ENCODE results near the gene EFHD2. TPM values are rescaled to one million over a fixed set of nuclear protein-coding genes. Genes with fewer than 3 reads are reported as not detected.
"Not testable (repeated sequence)": the region's sequence is repeated elsewhere in the genome, so short reads cannot be mapped to it uniquely, and the experiment has no call there.

The EFHD2 gene
- total and polyA plus RNA-seq, 2 donors (not counting 1 experiment from before 2014, with no cell fraction given) = 14.9 to 23.5 TPM

DNA sequence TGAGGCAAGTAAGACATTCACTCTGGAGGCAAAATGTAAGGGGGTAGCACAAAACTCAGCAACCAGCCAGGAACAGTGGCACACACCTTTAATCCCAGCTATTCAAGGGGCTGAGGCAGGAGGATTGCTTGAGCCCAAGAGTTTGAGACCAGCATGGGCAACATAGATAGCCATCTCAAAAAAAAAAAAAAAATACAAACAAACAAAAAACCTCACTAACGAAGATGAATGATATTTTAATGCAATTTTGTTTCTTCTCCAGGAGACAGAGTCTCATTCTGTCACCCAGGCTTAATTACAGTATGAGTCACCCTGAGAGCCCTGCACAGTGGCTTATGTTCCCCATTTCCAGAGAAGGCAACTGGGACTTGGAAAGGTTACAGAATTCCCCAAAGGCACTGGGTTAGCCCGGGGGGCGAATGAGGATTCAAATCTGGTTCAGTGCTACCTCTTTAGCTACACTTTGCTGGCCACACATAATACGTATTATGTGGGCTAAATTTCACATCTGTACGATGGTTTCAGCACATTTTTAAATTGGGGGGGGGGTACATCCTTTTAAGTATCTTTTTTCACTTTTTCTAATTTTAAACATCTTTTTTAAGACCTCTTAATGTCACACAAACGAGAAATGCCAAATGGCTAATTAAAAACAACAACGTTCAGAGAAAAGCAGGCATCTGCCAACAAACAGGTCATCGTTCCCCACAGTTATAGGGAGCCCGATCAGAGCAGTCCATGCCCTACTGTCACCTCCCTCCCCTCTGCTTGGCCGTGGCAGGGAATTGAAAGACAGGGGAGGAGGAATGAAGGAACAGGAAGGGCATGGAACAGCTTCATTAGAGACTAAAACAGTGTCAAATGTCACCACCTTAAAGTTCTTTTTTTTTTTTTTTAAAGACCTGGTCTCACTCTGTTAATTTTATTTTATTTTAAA lies 50.4 kb downstream of the EFHD2 start:
- DNase-seq (ENCODE audit: low read depth in 2 of 2) = peak in 1 of 2 donors; percentile 32
- H2AFZ ChIP-seq (ENCODE audit: low read length) = no peak overlapping the region
- no peak overlapping the region for H3K4me3 ChIP-seq (replicated peaks in 1 of 4; ENCODE audit: control extremely low read depth in 1 of 4, insufficient read depth in 1 of 4, low read depth in 3 of 4, low read length in 4 of 4)
- peaks cover 8% of the 10 kb centered on the region for H3K4me1 ChIP-seq (ENCODE audit: control insufficient read depth, extremely low read depth, insufficient read depth, low read length)
- no peaks in the 10 kb centered on the region for H4K20me1 ChIP-seq (ENCODE audit: control insufficient read depth, extremely low read depth, insufficient read depth, low read length)
- no peaks in the 10 kb centered on the region for H3K9me3 ChIP-seq (ENCODE audit: control insufficient read depth, insufficient read depth, low read depth, low read length)
- no peak overlapping the region for H3K4me2 ChIP-seq (ENCODE audit: extremely low read depth, insufficient read depth, low read length)
- no peaks in the 10 kb centered on the region for H3K79me2 ChIP-seq (ENCODE audit: control insufficient read depth, insufficient read depth, low read length)
- no peak overlapping the region for H3K27ac ChIP-seq (ENCODE audit: insufficient read depth, low read length)
- H3K9ac ChIP-seq (ENCODE audit: insufficient read depth, low read length) = no peak overlapping the region
- no peaks in the 10 kb centered on the region for H3K36me3 ChIP-seq (ENCODE audit: control insufficient read depth, insufficient read depth, low read length)
- H3K27me3 ChIP-seq (ENCODE audit: control insufficient read depth, insufficient read depth, low read length) = no peaks in the 10 kb centered on the region
- TF ChIP-seq EZH2 (IDR thresholded peaks at IDR 0.05; ENCODE audit: low read length, missing control alignments) = no peak

DNA sequence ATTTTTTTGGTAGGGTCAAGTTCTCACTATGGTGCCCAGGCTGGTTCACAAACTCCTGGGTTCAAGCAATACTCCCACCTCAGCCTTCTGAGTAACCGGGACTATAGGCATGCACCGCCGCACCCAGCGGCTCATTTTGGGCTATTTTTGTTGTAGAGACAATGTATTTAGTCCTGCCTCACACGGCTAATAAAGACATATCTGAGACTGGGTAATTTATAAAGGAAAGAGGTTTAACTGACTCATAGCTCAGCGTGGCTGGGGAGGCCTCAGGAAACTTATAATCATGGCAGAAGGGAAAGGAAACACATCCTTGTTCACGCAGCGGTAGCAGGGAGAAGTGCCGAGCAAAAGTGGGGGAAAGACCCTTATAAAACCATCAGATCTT lies 51.0 kb downstream of the EFHD2 start:
- Histone ChIP-seq H3K4me2 (ENCODE audit: extremely low read depth, insufficient read depth, low read length) (no peak overlapping the region), H3K9ac (ENCODE audit: insufficient read depth, low read length) (no peak overlapping the region), H3K79me2 (ENCODE audit: control insufficient read depth, insufficient read depth, low read length) (no peaks in the 10 kb centered on the region), H3K4me3 (replicated peaks in 1 of 4; ENCODE audit: control extremely low read depth in 1 of 4, insufficient read depth in 1 of 4, low read depth in 3 of 4, low read length in 4 of 4) (no peak overlapping the region), H3K9me3 (ENCODE audit: control insufficient read depth, insufficient read depth, low read depth, low read length) (no peaks in the 10 kb centered on the region), H3K36me3 (ENCODE audit: control insufficient read depth, insufficient read depth, low read length) (no peaks in the 10 kb centered on the region), H3K27me3 (ENCODE audit: control insufficient read depth, insufficient read depth, low read length) (no peaks in the 10 kb centered on the region), H3K27ac (ENCODE audit: insufficient read depth, low read length) (no peak overlapping the region), H4K20me1 (ENCODE audit: control insufficient read depth, extremely low read depth, insufficient read depth, low read length) (no peaks in the 10 kb centered on the region), H2AFZ (ENCODE audit: low read length) (no peak overlapping the region), H3K4me1 (ENCODE audit: control insufficient read depth, extremely low read depth, insufficient read depth, low read length) (peaks cover 8% of the 10 kb centered on the region)
- peak in 1 of 2 donors; percentile 26 for DNase-seq (ENCODE audit: low read depth in 2 of 2)
- no peak for TF ChIP-seq EZH2 (IDR thresholded peaks at IDR 0.05; ENCODE audit: low read length, missing control alignments)
- TF ChIP-seq, protein P1, sequence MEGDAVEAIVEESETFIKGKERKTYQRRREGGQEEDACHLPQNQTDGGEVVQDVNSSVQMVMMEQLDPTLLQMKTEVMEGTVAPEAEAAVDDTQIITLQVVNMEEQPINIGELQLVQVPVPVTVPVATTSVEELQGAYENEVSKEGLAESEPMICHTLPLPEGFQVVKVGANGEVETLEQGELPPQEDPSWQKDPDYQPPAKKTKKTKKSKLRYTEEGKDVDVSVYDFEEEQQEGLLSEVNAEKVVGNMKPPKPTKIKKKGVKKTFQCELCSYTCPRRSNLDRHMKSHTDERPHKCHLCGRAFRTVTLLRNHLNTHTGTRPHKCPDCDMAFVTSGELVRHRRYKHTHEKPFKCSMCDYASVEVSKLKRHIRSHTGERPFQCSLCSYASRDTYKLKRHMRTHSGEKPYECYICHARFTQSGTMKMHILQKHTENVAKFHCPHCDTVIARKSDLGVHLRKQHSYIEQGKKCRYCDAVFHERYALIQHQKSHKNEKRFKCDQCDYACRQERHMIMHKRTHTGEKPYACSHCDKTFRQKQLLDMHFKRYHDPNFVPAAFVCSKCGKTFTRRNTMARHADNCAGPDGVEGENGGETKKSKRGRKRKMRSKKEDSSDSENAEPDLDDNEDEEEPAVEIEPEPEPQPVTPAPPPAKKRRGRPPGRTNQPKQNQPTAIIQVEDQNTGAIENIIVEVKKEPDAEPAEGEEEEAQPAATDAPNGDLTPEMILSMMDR (conservative IDR thresholded peaks at IDR 0.05 in 1 of 2, IDR thresholded peaks at IDR 0.05 in 1 of 2; ENCODE audit: low read depth in 1 of 2, low read length in 2 of 2) = no peak

DNA sequence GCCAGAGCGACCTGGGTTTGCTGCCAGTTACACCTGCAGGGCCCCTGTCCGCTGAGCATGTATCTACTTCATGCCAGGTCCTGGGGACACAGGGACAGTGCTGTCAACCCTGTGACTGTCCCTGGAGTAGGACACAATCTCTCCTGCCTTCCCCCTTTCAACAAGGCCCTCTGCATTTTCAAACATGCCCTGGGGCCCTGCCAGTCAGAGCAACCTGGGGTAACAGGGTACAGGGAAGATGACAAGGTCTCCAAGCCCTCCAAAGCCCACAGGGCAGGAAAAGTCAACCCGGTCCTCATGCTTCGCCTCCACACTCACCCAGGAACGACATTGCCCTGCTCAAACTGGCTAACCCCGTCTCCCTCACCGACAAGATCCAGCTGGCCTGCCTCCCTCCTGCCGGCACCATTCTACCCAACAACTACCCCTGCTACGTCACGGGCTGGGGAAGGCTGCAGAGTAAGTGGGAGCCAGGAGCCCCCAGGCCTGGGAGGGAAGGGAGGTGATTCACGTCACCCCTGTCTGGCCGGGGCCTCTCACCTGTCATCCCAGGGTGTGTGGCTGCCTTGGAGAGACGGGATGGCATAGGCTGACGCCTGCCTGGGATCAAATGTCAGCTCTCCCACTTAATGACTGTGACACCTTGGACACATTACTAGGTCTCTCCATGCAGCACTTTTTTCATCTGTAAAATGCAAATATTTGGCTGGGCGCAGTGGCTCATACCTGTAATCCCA lies 53.5 kb downstream of the EFHD2 start:
- H3K4me1 ChIP-seq (ENCODE audit: control insufficient read depth, extremely low read depth, insufficient read depth, low read length); H3K27ac ChIP-seq (ENCODE audit: insufficient read depth, low read length); H3K4me3 ChIP-seq (replicated peaks in 1 of 4; ENCODE audit: control extremely low read depth in 1 of 4, insufficient read depth in 1 of 4, low read depth in 3 of 4, low read length in 4 of 4); H3K9ac ChIP-seq (ENCODE audit: insufficient read depth, low read length); DNase-seq (ENCODE audit: low read depth in 2 of 2); H4K20me1 ChIP-seq (ENCODE audit: control insufficient read depth, extremely low read depth, insufficient read depth, low read length); H3K4me2 ChIP-seq (ENCODE audit: extremely low read depth, insufficient read depth, low read length); H3K36me3 ChIP-seq (ENCODE audit: control insufficient read depth, insufficient read depth, low read length); H3K79me2 ChIP-seq (ENCODE audit: control insufficient read depth, insufficient read depth, low read length); H3K9me3 ChIP-seq (ENCODE audit: control insufficient read depth, insufficient read depth, low read depth, low read length); H2AFZ ChIP-seq (ENCODE audit: low read length); H3K27me3 ChIP-seq (ENCODE audit: control insufficient read depth, insufficient read depth, low read length): not testable (repeated sequence)

DNA sequence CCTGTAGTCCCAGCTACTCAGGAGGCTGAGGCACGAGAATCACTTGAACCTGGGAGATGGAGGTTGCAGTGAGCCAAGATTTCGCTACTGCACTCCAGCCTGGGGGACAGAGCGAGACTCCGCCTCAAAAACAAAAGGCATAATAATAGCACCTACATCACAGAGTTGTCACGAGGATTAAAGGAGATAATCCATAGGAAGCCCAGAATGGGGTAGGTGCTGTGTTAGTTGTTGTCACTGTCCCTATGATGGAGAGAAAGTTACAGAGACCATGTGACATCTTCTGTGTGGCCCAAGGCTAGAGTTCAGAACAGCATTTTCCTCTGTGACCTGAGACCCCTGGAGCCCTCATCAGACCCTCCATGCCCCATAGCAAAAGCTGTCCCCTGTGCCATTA lies 54.2 kb downstream of the EFHD2 start:
- peak overlapping the region; percentile 20 for H3K27ac ChIP-seq (ENCODE audit: insufficient read depth, low read length)
- not testable (repeated sequence) for H3K27me3 ChIP-seq (ENCODE audit: control insufficient read depth, insufficient read depth, low read length); H3K9ac ChIP-seq (ENCODE audit: insufficient read depth, low read length); H4K20me1 ChIP-seq (ENCODE audit: control insufficient read depth, extremely low read depth, insufficient read depth, low read length); H3K36me3 ChIP-seq (ENCODE audit: control insufficient read depth, insufficient read depth, low read length); H2AFZ ChIP-seq (ENCODE audit: low read length); H3K79me2 ChIP-seq (ENCODE audit: control insufficient read depth, insufficient read depth, low read length); H3K4me1 ChIP-seq (ENCODE audit: control insufficient read depth, extremely low read depth, insufficient read depth, low read length); DNase-seq (ENCODE audit: low read depth in 2 of 2); H3K4me3 ChIP-seq (replicated peaks in 1 of 4; ENCODE audit: control extremely low read depth in 1 of 4, insufficient read depth in 1 of 4, low read depth in 3 of 4, low read length in 4 of 4); H3K9me3 ChIP-seq (ENCODE audit: control insufficient read depth, insufficient read depth, low read depth, low read length)
- peak overlapping the region; percentile 5 for H3K4me2 ChIP-seq (ENCODE audit: extremely low read depth, insufficient read depth, low read length)

Measured in fibroblast of lung (primary cell).